Measurements from ENCODE around the gene ANKS3.

DNA sequence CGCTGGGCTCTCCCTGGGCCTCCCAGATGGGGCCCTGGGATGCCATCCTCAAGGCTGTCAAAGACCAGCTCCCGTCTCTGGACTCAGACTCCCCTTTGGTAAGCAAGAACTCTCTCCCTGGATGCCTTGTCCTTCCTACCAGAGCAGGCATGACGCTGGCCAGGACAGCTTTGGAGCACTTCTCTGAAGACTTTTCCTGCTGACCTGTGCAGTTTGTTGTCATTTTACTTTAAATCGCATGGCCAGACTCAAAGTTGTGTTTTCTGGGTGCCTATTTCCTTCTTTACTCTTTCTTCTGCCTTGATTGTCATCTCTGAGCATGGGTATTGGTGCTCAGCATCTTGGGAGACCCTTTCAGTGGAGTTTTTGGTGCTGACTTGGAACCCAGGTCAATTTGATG is 2.5 kb upstream of the ANKS3 start:
- TF ChIP-seq, protein P1, sequence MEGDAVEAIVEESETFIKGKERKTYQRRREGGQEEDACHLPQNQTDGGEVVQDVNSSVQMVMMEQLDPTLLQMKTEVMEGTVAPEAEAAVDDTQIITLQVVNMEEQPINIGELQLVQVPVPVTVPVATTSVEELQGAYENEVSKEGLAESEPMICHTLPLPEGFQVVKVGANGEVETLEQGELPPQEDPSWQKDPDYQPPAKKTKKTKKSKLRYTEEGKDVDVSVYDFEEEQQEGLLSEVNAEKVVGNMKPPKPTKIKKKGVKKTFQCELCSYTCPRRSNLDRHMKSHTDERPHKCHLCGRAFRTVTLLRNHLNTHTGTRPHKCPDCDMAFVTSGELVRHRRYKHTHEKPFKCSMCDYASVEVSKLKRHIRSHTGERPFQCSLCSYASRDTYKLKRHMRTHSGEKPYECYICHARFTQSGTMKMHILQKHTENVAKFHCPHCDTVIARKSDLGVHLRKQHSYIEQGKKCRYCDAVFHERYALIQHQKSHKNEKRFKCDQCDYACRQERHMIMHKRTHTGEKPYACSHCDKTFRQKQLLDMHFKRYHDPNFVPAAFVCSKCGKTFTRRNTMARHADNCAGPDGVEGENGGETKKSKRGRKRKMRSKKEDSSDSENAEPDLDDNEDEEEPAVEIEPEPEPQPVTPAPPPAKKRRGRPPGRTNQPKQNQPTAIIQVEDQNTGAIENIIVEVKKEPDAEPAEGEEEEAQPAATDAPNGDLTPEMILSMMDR (IDR thresholded peaks at IDR 0.05), result no peak
- TF ChIP-seq ZFX (IDR thresholded peaks at IDR 0.05; ENCODE audit: borderline replicate concordance), result no peak
